Amniotic epithelial cell (primary cell): ENCODE results near the gene CATSPERD.

ENCODE experiments used
- DNase-seq: peaks from one replicate; pipeline ENCODE4 v3.0.0-alpha.2; 2010; ENCODE audit warnings: low read depth

The CATSPERD gene

GRCh38 chr19:5787409-5788182 lies 67.2 kb downstream of the CATSPERD start:
- no peak for DNase-seq

GRCh38 chr19:5788422-5788821 lies 68.0 kb downstream of the CATSPERD start:
- DNase-seq = no peak

- no peak for DNase-seq
Observed at GRCh38 chr19:5789351-5789761, 68.9 kb downstream of the CATSPERD start.

GRCh38 chr19:5789886-5790558 lies 69.6 kb downstream of the CATSPERD start:
- no peak for DNase-seq

- DNase-seq = peak; percentile 99
Observed at GRCh38 chr19:5790559-5791520, 70.4 kb downstream of the CATSPERD start, which contains the start of gene DUS3L. TSS of gene DUS3L (minus strand) at chr19:5791163. CDS start at chr19:5791141, 22 bp downstream.

- no peak for DNase-seq
Observed at GRCh38 chr19:5792224-5792623, 71.8 kb downstream of the CATSPERD start.

- no peak for DNase-seq
Observed at GRCh38 chr19:5793188-5793587, 72.8 kb downstream of the CATSPERD start.

GRCh38 chr19:5795382-5795919 lies 75.0 kb downstream of the CATSPERD start:
- no peak for DNase-seq

GRCh38 chr19:5798244-5798643 lies 77.8 kb downstream of the CATSPERD start:
- DNase-seq = no peak

- no peak for DNase-seq
Observed at GRCh38 chr19:5799247-5800241, 79.1 kb downstream of the CATSPERD start.

GRCh38 chr19:5800361-5801270 lies 80.2 kb downstream of the CATSPERD start:
- DNase-seq = no peak

- DNase-seq = peak; percentile 34
Observed at GRCh38 chr19:5801796-5802619, 81.6 kb downstream of the CATSPERD start.

- no peak for DNase-seq
Observed at GRCh38 chr19:5803441-5803751, 83.0 kb downstream of the CATSPERD start.

- peak; percentile 70 for DNase-seq
Observed at GRCh38 chr19:5803752-5804515, 83.5 kb downstream of the CATSPERD start.

GRCh38 chr19:5804516-5805461 lies 84.4 kb downstream of the CATSPERD start, which contains the start of gene NRTN:
TSS of gene NRTN (plus strand) at chr19:5805067. CDS start at chr19:5824166, 19,099 bp downstream.
- DNase-seq = no peak

GRCh38 chr19:5805462-5806132 lies 85.2 kb downstream of the CATSPERD start:
- DNase-seq = peak; percentile 27
